Measurements from ENCODE around the gene IGSF5. TPM values are rescaled to one million over a fixed set of nuclear protein-coding genes. Genes with fewer than 3 reads are reported as not detected.
A peak's percentile ranks its signal among the peaks of the same experiment; 100 is the strongest.
"Not testable (repeated sequence)": the region's sequence is repeated elsewhere in the genome, so short reads cannot be mapped to it uniquely, and the experiment has no call there.

IGSF5 gene
- total and polyA plus RNA-seq, 8 donors: 0.08 TPM; not detected in 7

GRCh38 chr21:39737376-39738000 lies 7.5 kb upstream of the IGSF5 start:
- Histone ChIP-seq H3K4me3 (no peak overlapping the region), H3K36me3 (no peaks in the 10 kb centered on the region), H3K4me1 (no peaks in the 10 kb centered on the region), H3K27ac (no peak overlapping the region), H3K27me3 (no peaks in the 10 kb centered on the region), H3K9me3 (no peaks in the 10 kb centered on the region)
- TF ChIP-seq CTCF (IDR thresholded peaks at IDR 0.05) (no peak), POLR2AphosphoS5 (IDR thresholded peaks at IDR 0.05) (no peak), EP300 (IDR thresholded peaks at IDR 0.05) (no peak), POLR2A (IDR thresholded peaks at IDR 0.05) (no peak)
- intact Hi-C loops (cut with DNase I; ENCODE audit: low total_unique reads): no loop called here
- DNase-seq: peak in 1 of 2 donors; percentile 6
- WGBS, 5 donors: 73 to 83% (median 75%) methylated on average over 15 of the region's 15 CpGs

GRCh38 chr21:39738566-39738965 lies 6.4 kb upstream of the IGSF5 start:
- H3K4me1 ChIP-seq: no peaks in the 10 kb centered on the region
- H3K4me3 ChIP-seq: no peak overlapping the region
- no peaks in the 10 kb centered on the region for H3K36me3 ChIP-seq
- DNase-seq: no peak
- no peaks in the 10 kb centered on the region for H3K27me3 ChIP-seq
- WGBS, 5 donors: 77 to 84% (median 83%) methylated on average over 6 of the region's 6 CpGs
- intact Hi-C loops (cut with DNase I; ENCODE audit: low total_unique reads): no loop called here
- no peak overlapping the region for H3K27ac ChIP-seq
- TF ChIP-seq POLR2A (IDR thresholded peaks at IDR 0.05): no peak
- no peak for TF ChIP-seq EP300 (IDR thresholded peaks at IDR 0.05)
- TF ChIP-seq CTCF (IDR thresholded peaks at IDR 0.05): no peak
- TF ChIP-seq POLR2AphosphoS5 (IDR thresholded peaks at IDR 0.05): no peak
- no peaks in the 10 kb centered on the region for H3K9me3 ChIP-seq

- 90 to 99% (median 93%) methylated on average over 5 of the region's 5 CpGs for WGBS, 5 donors
- H3K4me3 ChIP-seq; H3K36me3 ChIP-seq; H3K9me3 ChIP-seq; H3K4me1 ChIP-seq; intact Hi-C loops (cut with DNase I; ENCODE audit: low total_unique reads); H3K27ac ChIP-seq; H3K27me3 ChIP-seq; DNase-seq: not testable (repeated sequence)
Measured at GRCh38 chr21:39739531-39739930, 5.5 kb upstream of the IGSF5 start.

DNA sequence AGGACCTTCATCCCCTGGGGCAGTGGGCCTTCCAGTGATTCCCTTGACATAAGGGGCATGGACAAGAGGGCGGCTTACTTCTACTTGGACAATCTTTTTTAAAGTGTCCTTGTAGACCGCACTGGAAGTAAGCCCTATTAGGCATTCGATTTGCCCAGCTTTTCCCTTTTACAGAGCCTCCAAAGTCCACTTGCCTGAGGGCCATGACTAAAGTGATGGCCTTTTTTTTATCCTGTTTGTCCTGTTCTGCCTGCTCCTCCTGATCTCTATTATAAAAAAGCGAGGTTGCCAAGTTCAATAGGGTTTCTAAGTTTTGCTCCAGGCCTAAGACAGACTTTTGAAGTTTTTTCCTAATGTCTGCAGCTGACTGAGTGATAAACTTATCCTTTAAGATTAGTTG lies 2.4 kb upstream of the IGSF5 start:
- DNase-seq: not testable (repeated sequence)

GRCh38 chr21:39745332-39745731 lies 349 bp downstream of the IGSF5 start:
- H3K9me3 ChIP-seq; H3K4me3 ChIP-seq; H3K27ac ChIP-seq; DNase-seq; H3K4me1 ChIP-seq; H3K27me3 ChIP-seq; intact Hi-C loops (cut with DNase I; ENCODE audit: low total_unique reads); H3K36me3 ChIP-seq: not testable (repeated sequence)
- 90 to 95% (median 94%) methylated on average over 8 of the region's 8 CpGs for WGBS, 5 donors

More for the DNA sequence above, 2.4 kb upstream of the IGSF5 start:
- H3K4me3 ChIP-seq; H3K27ac ChIP-seq; H3K27me3 ChIP-seq; H3K9me3 ChIP-seq; H3K4me1 ChIP-seq; intact Hi-C loops (cut with DNase I; ENCODE audit: low total_unique reads); H3K36me3 ChIP-seq: not testable (repeated sequence)
- WGBS, 5 donors: 75 to 82% (median 81%) methylated on average over 4 of the region's 4 CpGs

- Histone ChIP-seq H3K36me3 (no peaks in the 10 kb centered on the region), H3K4me1 (no peaks in the 10 kb centered on the region), H3K4me3 (no peak overlapping the region), H3K27ac (no peak overlapping the region), H3K27me3 (no peaks in the 10 kb centered on the region), H3K9me3 (peaks cover 6 to 13% (median 9%) of the 10 kb centered on the region in 4 donors)
- DNase-seq: no peak
- intact Hi-C loops (cut with DNase I; ENCODE audit: low total_unique reads): no loop called here
- TF ChIP-seq POLR2A (IDR thresholded peaks at IDR 0.05): no peak
- TF ChIP-seq EP300 (IDR thresholded peaks at IDR 0.05): no peak
- no peak for TF ChIP-seq POLR2AphosphoS5 (IDR thresholded peaks at IDR 0.05)
- TF ChIP-seq CTCF (IDR thresholded peaks at IDR 0.05): no peak
- WGBS, 5 donors: 65 to 73% (median 68%) methylated on average over 8 of the region's 8 CpGs
Measured at GRCh38 chr21:39750670-39751069, 5.7 kb downstream of the IGSF5 start.

All from stomach (tissue), 9 donors.